ENCODE results near the gene FMO2.

The FMO2 gene

DNA sequence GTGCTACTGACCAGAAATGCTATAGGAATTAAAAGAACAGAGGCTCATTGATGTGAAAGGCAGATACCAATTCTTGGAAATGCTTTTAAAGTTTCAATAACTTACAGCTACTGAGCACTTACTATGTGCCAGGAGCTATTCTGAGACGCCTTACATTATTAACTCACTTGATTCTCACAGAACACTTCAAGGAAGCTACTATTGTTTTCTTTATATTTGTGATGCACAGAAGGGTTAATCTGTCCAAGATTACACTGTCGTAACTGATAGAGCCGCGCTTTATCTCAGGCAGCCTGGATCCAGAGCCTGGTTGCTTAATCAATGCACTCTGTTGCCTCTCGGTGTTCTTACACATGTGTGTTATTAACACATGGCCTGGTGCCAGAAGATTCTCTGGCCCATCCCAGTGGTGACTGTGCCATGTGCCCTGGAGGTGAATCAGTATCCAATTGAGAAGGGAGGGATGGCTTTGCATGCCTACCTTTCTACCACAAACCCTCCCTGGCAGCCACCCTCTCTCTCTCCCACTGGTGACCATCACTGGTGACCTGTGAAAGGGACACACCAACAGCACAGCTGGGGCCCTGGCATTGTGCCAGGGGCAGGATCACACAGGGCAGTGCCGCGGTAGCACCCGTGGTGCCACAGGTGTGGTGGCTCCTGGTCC, 72.0 kb downstream of the FMO2 start:
- DNase-seq = peak in 1 of 56 donors; percentile 5

DNA sequence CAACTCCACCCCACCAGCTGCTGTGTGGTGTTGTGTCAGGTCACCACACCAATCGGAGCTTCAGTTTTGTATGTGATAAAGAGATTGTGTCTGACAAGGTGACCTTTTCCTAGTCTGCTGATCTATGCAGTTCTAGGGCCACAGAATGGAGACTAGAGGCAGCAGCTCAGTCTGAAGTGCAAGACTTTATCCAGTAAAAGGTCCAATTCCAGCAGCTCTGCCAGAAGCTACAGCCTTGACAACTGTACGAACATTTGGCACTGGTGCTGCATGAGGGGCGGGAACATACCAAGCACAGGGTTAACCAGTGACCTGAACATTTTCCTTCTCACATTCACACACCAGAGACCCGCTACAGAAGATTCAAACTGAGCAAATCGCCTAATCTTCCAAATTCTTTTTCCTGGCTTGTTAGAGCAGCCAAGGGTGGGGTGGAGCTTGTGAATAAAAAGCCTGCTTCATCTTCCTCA, 72.5 kb downstream of the FMO2 start:
- DNase-seq = no peak

DNA sequence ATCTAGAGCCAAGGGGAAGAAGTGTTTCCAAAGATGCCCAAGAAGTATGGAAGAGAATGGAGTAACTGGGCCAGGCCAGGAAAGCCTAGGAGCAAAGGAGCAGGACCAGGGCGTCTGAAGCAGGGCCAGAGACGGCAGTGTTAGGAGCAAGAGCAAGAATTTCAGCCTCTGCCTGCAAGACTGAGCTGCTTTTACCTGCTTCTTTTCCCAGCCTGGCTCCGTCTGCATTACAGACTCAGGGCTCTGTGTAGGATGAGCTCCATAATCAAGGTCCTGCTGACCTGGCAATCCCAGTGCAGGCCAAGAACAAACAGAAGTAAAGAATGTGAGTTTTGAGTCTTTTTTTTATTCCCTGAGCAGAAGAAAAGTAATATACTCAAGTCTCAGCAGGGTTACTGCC, 73.3 kb downstream of the FMO2 start:
- no peak for DNase-seq

DNA sequence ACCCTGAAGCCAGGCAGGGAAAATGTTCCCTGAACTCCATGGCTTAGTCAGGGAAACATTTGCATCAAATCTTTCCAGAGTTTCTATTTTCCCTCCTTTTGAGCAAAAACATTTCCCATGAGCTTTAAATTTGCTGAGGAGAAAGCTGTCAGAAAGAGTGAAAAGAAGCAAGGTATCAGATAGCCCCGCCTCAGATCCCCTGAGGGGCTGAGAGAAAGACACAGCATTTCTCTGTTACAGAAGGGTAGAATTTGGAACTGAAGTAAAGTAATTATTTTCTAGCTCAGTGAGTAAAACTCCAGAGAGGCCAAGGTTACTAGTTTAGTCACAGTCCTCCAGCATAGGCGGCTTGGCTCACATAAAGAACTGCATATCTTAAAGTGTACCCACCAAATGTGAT, 73.8 kb downstream of the FMO2 start:
- no peak for DNase-seq
